Thyroid gland (tissue), 4 donors: ENCODE measurements around the gene PIM2. TPM values are rescaled to one million over a fixed set of nuclear protein-coding genes. Genes with fewer than 3 reads are reported as not detected.
A peak's percentile ranks its signal among the peaks of the same experiment; 100 is the strongest.

Experiments
- DNase-seq, 2 donors: peaks; one replicate each; pipeline ENCODE4 v3.0.0-alpha.2; 2019
- H3K27ac ChIP-seq, 3 donors: fragments of 200-600 bp; sonication (generic); 1 replicate in 2 of 3; 2 replicates in 1 of 3; pipeline ENCODE4 v1.5.1; 2016 to 2019; ENCODE audit warnings: mild to moderate bottlenecking in 1 of 3, moderate library complexity in 1 of 3
- H3K27me3 ChIP-seq: fragments of 200-600 bp; sonication (generic); one replicate; pipeline ENCODE4 v1.5.1; 2019
- H3K36me3 ChIP-seq, 2 donors: fragments of 200-600 bp; sonication (generic); one replicate each; pipeline ENCODE4 v1.5.1; 2016 to 2019
- H3K4me1 ChIP-seq, 2 donors: fragments of 200-600 bp; sonication (generic); one replicate each; pipeline ENCODE4 v1.5.1; 2017 to 2019
- H3K4me3 ChIP-seq, 3 donors: fragments of 200-600 bp; sonication (generic); replicated peaks in 1 of 3; 1 replicate in 2 of 3; 2 replicates in 1 of 3; pipeline ENCODE4 v1.5.1; 2016; ENCODE audit warnings: mild to moderate bottlenecking in 1 of 3
- H3K9me3 ChIP-seq: fragments of 200-600 bp; sonication (generic); one replicate; pipeline ENCODE4 v1.5.1; 2017
- POLR2A ChIP-seq, 2 donors: fragments of 450-650 bp; IDR thresholded peaks; one replicate each; pipeline ENCODE4 v1.6.1; 2017; ENCODE audit warnings: antibody characterized with exemption in 2 of 2, mild to moderate bottlenecking in 2 of 2, moderate library complexity in 1 of 2
- WGBS, 2 donors: methylation state at CpG; one replicate each; pipeline ENCODE4 v1.1.5; 2017; 5-methylcytosine and 5-hydroxymethylcytosine counted together
- intact Hi-C: fragments of 100-400 bp; cut with DNase I; formaldehyde crosslinking; loops from one replicate; pipeline ENCODE4 v1.15.1; 2023
- total RNA-seq, 4 donors: library from RNA; depleted of rRNA; stranded (reverse); fragments of >200 nt; gene quantifications; one replicate each; pipeline ENCODE4 v1.2.3, GENCODE V29; 2016
- TF ChIP-seq, protein P1 (sequence below), 6 experiments: fragments of 200-600 bp in 3 of 6; fragments of 450-650 bp in 3 of 6; sonication (generic) in 3 of 6; IDR thresholded peaks; one replicate each; pipeline ENCODE4 v1.5.1; 2016 to 2019; ENCODE audit warnings: antibody characterized with exemption in 6 of 6, mild to moderate bottlenecking in 2 of 6, inconsistent platforms in 1 of 6, moderate library complexity in 1 of 6

Gene PIM2
- total RNA-seq, 4 donors from 2014 or later, result 4.8 to 12.1 (median 5.9) TPM

DNA sequence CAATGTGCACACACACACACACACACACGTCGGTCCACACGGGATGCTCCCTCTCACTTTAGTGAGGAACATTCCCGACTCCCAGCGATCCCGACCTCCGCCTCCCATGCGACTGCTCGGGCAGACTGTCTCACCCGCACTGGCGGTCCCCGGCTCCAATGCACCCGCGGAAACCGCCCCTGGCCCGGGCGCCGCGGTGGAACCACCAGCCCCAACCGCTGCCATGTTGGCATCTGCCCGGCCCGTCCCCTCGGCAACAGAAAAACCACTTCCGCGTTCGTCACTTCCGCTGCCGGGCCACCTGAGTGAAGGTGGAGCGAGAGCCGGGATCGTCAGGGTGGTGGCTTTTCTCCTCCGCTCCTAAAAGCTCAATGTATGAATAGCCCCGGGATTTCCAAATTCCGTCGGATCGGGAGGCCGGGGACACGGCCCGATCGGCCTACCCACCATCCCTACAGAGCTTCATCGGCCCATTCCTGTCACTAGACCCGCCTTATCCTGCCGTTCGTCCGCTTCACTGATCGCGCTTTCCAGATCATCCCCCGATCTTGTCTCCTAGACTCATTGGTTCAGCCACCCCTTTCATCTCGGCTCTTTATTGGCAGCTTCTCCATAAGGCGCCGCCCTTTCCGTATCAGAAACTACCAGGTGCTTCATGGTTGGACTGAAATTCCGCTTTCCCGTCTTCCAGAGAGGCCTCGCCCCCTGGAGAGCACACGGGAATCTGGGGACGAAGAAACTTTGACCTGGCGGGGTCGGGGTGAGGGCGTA lies 7.2 kb downstream of the PIM2 start, which contains the start of gene SLC35A2:
TSS of gene SLC35A2 (minus strand) at position 235 of the 771 bp plus-strand sequence. CDS start at position 225, 10 bp downstream.
- intact Hi-C loops, result no loop called here
- WGBS, 2 donors, result 0 to 2% methylated on average over 16 to 27 of the region's 60 CpGs
- Histone ChIP-seq H3K27ac (peak within 1 kb of the TSS; percentile 2 to 61 (median 51)), H3K36me3 (no peaks in the 10 kb centered on the region), H3K4me3 (peak within 1 kb of the TSS; percentile 39 to 81 (median 54)), H3K4me1 (peaks cover under 1 to 3% of the 10 kb centered on the region in 2 donors), H3K27me3 (no peaks in the 10 kb centered on the region), H3K9me3 (no peaks in the 10 kb centered on the region)
- peak; percentile 5 to 71 for TF ChIP-seq POLR2A (IDR thresholded peaks at IDR 0.05)
- TF ChIP-seq, protein P1, sequence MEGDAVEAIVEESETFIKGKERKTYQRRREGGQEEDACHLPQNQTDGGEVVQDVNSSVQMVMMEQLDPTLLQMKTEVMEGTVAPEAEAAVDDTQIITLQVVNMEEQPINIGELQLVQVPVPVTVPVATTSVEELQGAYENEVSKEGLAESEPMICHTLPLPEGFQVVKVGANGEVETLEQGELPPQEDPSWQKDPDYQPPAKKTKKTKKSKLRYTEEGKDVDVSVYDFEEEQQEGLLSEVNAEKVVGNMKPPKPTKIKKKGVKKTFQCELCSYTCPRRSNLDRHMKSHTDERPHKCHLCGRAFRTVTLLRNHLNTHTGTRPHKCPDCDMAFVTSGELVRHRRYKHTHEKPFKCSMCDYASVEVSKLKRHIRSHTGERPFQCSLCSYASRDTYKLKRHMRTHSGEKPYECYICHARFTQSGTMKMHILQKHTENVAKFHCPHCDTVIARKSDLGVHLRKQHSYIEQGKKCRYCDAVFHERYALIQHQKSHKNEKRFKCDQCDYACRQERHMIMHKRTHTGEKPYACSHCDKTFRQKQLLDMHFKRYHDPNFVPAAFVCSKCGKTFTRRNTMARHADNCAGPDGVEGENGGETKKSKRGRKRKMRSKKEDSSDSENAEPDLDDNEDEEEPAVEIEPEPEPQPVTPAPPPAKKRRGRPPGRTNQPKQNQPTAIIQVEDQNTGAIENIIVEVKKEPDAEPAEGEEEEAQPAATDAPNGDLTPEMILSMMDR (IDR thresholded peaks at IDR 0.05), result no peak
- peak; percentile 84 to 87 for DNase-seq

DNA sequence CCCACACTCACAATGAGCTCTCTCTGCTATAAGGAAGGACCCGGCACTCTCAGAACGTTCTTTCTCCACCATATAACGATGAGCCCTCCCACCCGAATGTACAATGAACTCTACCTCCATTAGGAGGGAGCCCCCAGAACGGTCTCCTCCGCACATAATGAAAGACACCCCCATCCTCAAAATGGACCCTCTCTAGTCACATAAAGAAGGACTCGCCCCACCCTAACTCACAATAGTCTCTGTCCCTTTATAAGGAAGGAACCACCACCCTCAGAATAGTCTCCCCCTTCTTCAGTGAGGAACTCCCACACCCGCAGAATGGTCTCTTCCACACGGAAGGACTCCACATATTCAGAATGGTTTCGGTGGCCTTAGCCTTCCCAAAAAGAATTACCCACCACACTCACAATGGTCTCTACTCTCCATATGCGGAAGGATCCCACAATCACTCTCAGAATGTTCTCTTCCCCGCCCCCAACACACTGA lies 7.9 kb downstream of the PIM2 start:
- Histone ChIP-seq H3K4me3 (peak overlapping the region; percentile 39 to 81 (median 54)), H3K27ac (no peak overlapping the region), H3K4me1 (peaks cover 0 to 3% of the 10 kb centered on the region in 2 donors), H3K9me3 (no peaks in the 10 kb centered on the region), H3K27me3 (no peaks in the 10 kb centered on the region), H3K36me3 (no peaks in the 10 kb centered on the region)
- intact Hi-C loops, result no loop called here
- DNase-seq, result no peak
- WGBS, 2 donors, result 2% methylated on average over 11 to 12 of the region's 12 CpGs
- no peak for TF ChIP-seq POLR2A (IDR thresholded peaks at IDR 0.05)
- TF ChIP-seq, protein P1 (IDR thresholded peaks at IDR 0.05), result no peak

DNA sequence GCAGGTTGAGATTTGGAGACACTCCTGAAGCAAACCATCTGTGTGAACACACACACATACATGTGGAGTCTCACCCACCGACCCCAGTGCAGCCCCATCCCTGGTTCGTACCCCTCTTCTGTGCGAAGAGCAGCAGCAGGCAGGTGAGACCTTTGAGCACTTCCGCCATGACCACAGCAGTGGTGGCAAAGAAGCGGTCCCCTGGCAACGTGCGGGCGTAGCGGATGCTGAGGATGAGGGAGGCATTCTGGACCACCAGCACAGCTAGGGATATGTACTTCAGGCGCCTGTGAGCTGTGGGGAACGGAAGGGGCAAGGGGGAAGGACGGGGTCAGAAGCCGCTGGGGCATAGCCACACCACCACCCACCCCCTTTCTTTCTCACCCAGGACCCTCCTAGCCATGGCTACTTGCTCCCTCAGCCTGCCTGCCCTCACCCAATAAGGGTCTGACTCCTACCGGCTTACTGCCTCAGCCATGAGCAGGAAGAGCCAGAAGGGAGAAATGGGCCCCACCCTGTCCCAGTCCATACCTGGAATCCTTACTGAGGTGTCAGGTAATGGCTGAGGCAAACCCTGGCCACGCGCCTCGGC lies 9.0 kb downstream of the PIM2 start:
- no peaks in the 10 kb centered on the region for H3K9me3 ChIP-seq
- DNase-seq, result no peak
- H3K27me3 ChIP-seq, result no peaks in the 10 kb centered on the region
- intact Hi-C loops, result no loop called here
- peaks cover 0 to 3% of the 10 kb centered on the region in 2 donors for H3K4me1 ChIP-seq
- TF ChIP-seq, protein P1 (IDR thresholded peaks at IDR 0.05), result no peak
- TF ChIP-seq POLR2A (IDR thresholded peaks at IDR 0.05), result no peak
- no peak overlapping the region for H3K27ac ChIP-seq
- H3K36me3 ChIP-seq, result peaks cover 0 to 3% of the 10 kb centered on the region in 2 donors
- 86 to 90% methylated on average over 15 to 17 of the region's 17 CpGs for WGBS, 2 donors
- no peak overlapping the region for H3K4me3 ChIP-seq

DNA sequence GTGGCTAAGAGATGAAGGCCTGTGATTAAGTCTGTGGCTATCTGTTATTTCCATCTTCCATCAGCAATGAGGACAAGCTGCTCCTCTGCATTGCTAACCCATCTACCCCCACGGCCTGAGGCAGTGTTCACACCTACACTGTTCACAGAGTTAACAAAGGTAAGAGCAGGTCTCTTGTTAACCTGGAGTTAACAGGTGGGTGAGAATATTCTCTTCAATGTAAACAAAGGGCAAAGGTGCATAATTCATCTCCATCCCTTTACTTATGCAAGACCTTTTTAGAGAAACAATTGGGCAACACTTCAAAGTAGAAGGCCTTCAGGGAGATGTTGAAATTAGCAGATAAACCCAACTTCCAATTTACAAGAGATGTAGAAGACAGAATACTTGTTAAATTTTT lies 10.2 kb downstream of the PIM2 start:
- Histone ChIP-seq H3K36me3 (peaks cover 0 to 3% of the 10 kb centered on the region in 2 donors), H3K9me3 (no peaks in the 10 kb centered on the region), H3K4me1 (peaks cover 0 to 3% of the 10 kb centered on the region in 2 donors), H3K4me3 (no peak overlapping the region), H3K27ac (no peak overlapping the region), H3K27me3 (no peaks in the 10 kb centered on the region)
- intact Hi-C loops, result no loop called here
- TF ChIP-seq, protein P1 (IDR thresholded peaks at IDR 0.05), result no peak
- TF ChIP-seq POLR2A (IDR thresholded peaks at IDR 0.05), result no peak
- 75 to 100% methylated on average over 1 of the region's 1 CpG for WGBS, 2 donors
- DNase-seq, result no peak
